Measurements from ENCODE around the gene KLHL29.

KLHL29 gene

DNA sequence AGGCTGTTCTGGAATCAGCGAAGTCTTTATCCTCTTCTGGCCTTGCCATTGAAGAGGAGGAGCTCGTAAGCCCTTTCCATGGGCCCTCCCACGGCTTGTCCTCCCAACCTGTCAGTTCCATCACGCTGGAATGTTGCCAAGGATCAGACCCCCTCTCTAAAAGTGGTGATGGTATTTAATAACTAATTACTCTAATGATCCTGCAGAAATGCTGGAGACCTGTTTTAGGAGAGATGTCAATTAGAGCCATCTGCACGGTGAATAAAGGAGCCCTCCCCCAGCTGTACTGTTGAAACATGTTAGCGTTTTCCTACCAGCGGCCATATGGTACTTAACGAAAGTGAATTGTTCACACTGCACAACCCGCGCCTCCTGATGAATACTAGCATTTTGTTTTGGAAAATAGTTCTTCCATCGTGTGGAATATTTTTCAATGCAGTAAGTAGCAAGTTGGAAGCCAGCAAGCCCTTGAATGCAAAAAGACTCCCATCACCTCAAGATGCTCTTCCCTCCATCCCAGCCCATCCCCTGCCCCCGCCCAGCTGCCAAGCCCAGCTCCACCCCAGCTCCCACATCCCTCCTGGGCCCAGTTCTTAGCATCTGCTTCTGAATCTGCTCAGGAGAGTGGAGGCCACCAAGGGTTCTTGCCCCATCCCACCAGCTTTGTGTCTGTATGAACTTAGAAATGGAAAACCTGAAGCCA lies 145.4 kb downstream of the KLHL29 start:
- no peaks in the 10 kb centered on the region for H3K27me3 ChIP-seq
- H3K4me3 ChIP-seq (ENCODE audit: low read depth, low read length): no peak overlapping the region
- H3K4me1 ChIP-seq: peaks cover 26% of the 10 kb centered on the region
- no peak for DNase-seq
- H3K9me3 ChIP-seq: no peaks in the 10 kb centered on the region
- TF ChIP-seq, protein P1, sequence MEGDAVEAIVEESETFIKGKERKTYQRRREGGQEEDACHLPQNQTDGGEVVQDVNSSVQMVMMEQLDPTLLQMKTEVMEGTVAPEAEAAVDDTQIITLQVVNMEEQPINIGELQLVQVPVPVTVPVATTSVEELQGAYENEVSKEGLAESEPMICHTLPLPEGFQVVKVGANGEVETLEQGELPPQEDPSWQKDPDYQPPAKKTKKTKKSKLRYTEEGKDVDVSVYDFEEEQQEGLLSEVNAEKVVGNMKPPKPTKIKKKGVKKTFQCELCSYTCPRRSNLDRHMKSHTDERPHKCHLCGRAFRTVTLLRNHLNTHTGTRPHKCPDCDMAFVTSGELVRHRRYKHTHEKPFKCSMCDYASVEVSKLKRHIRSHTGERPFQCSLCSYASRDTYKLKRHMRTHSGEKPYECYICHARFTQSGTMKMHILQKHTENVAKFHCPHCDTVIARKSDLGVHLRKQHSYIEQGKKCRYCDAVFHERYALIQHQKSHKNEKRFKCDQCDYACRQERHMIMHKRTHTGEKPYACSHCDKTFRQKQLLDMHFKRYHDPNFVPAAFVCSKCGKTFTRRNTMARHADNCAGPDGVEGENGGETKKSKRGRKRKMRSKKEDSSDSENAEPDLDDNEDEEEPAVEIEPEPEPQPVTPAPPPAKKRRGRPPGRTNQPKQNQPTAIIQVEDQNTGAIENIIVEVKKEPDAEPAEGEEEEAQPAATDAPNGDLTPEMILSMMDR (IDR thresholded peaks at IDR 0.05; ENCODE audit: low read depth, low read length): no peak
- no peaks in the 10 kb centered on the region for H3K36me3 ChIP-seq

DNA sequence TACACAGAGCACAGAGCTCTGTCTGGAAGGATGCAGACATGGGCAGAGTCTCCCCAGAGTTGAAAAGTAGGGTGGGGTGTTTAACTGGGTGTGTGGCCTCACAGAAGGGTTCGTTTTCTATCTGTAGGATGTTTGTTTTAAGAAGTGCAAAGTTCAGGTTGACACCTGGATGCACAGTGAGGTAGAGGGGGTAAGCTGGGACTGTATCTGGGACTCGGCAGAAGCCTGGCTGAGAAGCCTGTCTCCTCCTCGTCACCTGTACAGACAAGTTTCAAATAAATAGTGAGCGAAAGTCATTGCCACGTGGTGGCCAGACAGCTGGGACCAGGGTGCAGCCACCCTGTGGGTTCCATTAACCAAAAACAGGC lies 145.9 kb downstream of the KLHL29 start:
- no peak overlapping the region for H3K4me3 ChIP-seq (ENCODE audit: low read depth, low read length)
- TF ChIP-seq, protein P1 (IDR thresholded peaks at IDR 0.05; ENCODE audit: low read depth, low read length): no peak
- peaks cover 28% of the 10 kb centered on the region for H3K4me1 ChIP-seq
- H3K27me3 ChIP-seq: no peaks in the 10 kb centered on the region
- DNase-seq: no peak
- no peaks in the 10 kb centered on the region for H3K9me3 ChIP-seq
- H3K36me3 ChIP-seq: no peaks in the 10 kb centered on the region

DNA sequence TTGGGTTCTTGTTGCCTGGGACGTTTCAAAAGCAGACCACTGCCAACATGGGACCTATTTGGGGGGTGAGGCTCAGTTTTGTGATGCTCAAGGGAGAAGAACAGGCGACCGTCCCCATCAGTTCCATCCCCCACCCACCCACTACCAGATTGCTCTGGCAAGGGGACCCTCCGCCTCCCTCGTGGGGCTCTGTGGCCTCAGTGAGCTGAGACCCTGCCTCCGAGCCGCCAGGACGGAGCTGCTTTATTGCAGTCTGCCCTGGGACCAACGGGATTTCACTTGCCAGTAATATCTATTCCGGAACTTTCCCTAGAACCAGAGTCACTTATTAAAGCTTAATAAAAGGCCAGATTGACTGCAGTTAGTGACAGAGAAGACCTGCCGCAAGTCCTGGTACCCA lies 146.3 kb downstream of the KLHL29 start:
- Histone ChIP-seq H3K4me1 (peaks cover 28% of the 10 kb centered on the region), H3K27me3 (no peaks in the 10 kb centered on the region), H3K36me3 (no peaks in the 10 kb centered on the region), H3K4me3 (ENCODE audit: low read depth, low read length) (no peak overlapping the region), H3K9me3 (no peaks in the 10 kb centered on the region)
- TF ChIP-seq, protein P1 (IDR thresholded peaks at IDR 0.05; ENCODE audit: low read depth, low read length): no peak
- DNase-seq: no peak

DNA sequence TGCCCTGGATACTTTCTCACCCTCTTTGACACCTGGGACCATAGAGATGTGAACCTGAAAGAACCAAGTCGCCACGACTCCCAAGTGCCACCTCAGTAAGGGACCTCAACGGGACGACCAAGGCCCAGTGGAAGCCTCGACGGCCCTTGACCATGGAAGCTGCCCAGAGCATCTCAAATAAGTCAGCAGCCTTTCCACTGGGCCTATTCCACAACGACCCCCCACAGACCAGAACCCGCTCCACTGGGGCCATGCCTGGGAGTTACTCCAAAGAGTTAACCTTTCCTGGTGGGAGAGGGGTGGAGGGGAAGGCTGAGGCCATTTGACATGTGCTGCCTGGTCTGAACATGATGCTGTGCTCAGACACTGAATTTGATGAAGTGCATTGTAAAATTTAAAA lies 146.9 kb downstream of the KLHL29 start:
- H3K4me1 ChIP-seq: peaks cover 28% of the 10 kb centered on the region
- no peaks in the 10 kb centered on the region for H3K36me3 ChIP-seq
- TF ChIP-seq, protein P1 (IDR thresholded peaks at IDR 0.05; ENCODE audit: low read depth, low read length): no peak
- no peak for DNase-seq
- no peak overlapping the region for H3K4me3 ChIP-seq (ENCODE audit: low read depth, low read length)
- no peaks in the 10 kb centered on the region for H3K9me3 ChIP-seq
- H3K27me3 ChIP-seq: no peaks in the 10 kb centered on the region

DNA sequence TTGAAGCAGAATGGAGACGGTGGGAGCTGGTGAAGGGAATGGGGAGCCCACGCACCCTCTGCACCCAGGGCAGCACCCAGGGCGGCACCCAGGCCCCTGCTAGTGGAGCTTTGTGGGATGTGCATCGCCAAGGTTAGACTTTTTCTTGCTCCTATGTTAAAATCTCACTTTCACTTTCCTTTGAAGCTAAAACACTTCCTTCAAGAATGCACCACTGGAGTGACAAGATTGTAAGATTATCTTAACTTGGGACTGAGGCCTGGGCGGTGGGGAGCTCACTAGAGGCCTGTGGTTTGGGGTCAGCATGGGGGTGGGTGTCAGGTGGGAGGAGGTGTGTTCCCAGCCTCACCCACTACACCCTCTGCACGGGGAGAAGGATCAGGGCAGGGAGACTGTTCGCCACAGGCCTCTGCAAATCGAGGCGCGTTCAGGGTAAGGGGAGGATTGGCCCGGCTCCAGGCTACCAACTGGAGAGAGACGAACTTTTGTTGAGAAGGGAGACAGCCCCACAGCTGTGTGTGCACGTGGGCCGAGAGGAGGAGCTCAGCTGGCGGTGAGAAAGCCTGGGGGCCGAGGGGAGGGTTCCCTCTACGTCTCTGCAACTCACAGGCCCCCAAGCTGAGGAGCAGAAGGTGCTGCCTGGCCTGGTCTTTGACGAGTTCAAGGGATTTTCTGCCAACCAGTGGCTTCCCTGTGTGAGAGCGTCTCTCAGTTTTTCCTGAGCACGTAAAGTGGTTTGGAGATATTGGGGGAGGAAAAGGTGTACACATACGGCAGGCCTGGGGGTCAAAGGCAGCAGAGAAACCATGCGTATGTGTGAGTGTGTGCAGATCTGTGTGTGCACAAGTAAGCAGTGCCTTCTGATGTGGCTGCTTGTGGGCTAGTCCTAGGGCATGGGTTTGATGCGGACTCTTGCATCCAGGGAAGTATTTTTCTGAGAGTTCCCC lies 147.7 kb downstream of the KLHL29 start:
- TF ChIP-seq, protein P1 (IDR thresholded peaks at IDR 0.05; ENCODE audit: low read depth, low read length): no peak
- H3K27me3 ChIP-seq: no peaks in the 10 kb centered on the region
- H3K4me1 ChIP-seq: peaks cover 28% of the 10 kb centered on the region
- no peaks in the 10 kb centered on the region for H3K9me3 ChIP-seq
- peak; percentile 73 for DNase-seq
- peak overlapping the region; percentile 17; the same call in 1 of the 2 replicates for H3K4me3 ChIP-seq (ENCODE audit: low read depth, low read length)
- H3K36me3 ChIP-seq: no peaks in the 10 kb centered on the region

DNA sequence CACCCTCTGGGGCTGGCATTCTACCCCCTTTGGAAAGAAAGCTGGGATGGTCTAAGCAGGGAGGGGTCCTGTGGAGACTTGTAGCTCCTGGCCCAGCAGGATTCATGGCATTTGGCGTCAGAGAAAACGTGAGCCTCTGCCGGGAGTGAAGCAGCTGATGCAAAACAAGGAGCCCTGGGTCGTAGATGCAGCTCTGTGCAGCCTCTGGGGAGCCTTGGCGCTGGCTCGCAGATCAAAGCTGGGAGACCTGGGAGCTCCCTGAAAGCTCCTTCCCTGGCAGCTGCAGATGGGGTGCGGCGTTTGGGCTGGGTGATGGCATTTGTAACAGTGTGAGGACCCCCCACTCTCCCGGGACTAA lies 148.3 kb downstream of the KLHL29 start:
- peaks cover 31% of the 10 kb centered on the region for H3K4me1 ChIP-seq

More for the DNA sequence above, 148.3 kb downstream of the KLHL29 start:
- peak; percentile 47 for DNase-seq
- no peaks in the 10 kb centered on the region for H3K9me3 ChIP-seq
- peak overlapping the region; percentile 17; the same call in 1 of the 2 replicates for H3K4me3 ChIP-seq (ENCODE audit: low read depth, low read length)
- TF ChIP-seq, protein P1 (IDR thresholded peaks at IDR 0.05; ENCODE audit: low read depth, low read length): no peak
- H3K27me3 ChIP-seq: no peaks in the 10 kb centered on the region
- H3K36me3 ChIP-seq: no peaks in the 10 kb centered on the region
